H1 (cell line): ENCODE data around the gene VWA2. TPM values are rescaled to one million over a fixed set of nuclear protein-coding genes. Genes with fewer than 3 reads are reported as not detected.

ENCODE experiments used
- CTCF ChIA-PET: fragments of 300-600 bp; sonication (Branson Sonifier 250); formaldehyde crosslinking; loops from one replicate; lab custom pipeline; 2021; ENCODE audit not compliant: partially characterized antibody; lab: Charles Lee
- POLR2A ChIA-PET: fragments of 300-600 bp; sonication (Branson Sonifier 250); formaldehyde crosslinking; loops from one replicate; lab custom pipeline; 2021; ENCODE audit warnings: inconsistent platforms; ENCODE audit not compliant: partially characterized antibody; lab: Charles Lee
- DNase-seq, 2 experiments: peaks; one replicate each; pipeline versions ENCODE4 v3.0.0 to v3.0.0-alpha.2; 2010 to 2022; ENCODE audit warnings: low spot score in 2 of 2, low read depth in 1 of 2, mixed read lengths in 1 of 2
- FAIRE-seq: peaks from 2 replicates; lab custom pipeline; 2011; peaks lifted over from hg19 to GRCh38; lab: Jason Lieb, UNC
- H2AFZ ChIP-seq: 2 replicates; pipeline ENCODE4 v1.8.1; 2012; ENCODE audit warnings: low read length, inconsistent platforms
- H2AK5ac ChIP-seq: 2 replicates; pipeline ENCODE4 v1.6.1; 2013; ENCODE audit warnings: low read depth, low read length
- H2BK120ac ChIP-seq: replicated peaks from 2 replicates; pipeline ENCODE3; 2013; ENCODE audit warnings: low read depth, low read length, inconsistent platforms
- H2BK12ac ChIP-seq: 2 replicates; pipeline ENCODE4 v1.6.1; 2013; ENCODE audit warnings: low read depth, low read length
- H2BK15ac ChIP-seq: 2 replicates; pipeline ENCODE4 v1.6.1; 2013; ENCODE audit warnings: low read length
- H2BK20ac ChIP-seq: 2 replicates; pipeline ENCODE4 v1.6.1; 2013; ENCODE audit warnings: low read length
- H2BK5ac ChIP-seq: 2 replicates; pipeline ENCODE4 v1.6.1; 2013; ENCODE audit warnings: low read depth, low read length
- H3K14ac ChIP-seq: 2 replicates; pipeline ENCODE4 v1.6.1; 2013; ENCODE audit warnings: inconsistent platforms; ENCODE audit not compliant: insufficient read length
- H3K18ac ChIP-seq: 2 replicates; pipeline ENCODE4 v1.6.1; 2013; ENCODE audit warnings: low read length; ENCODE audit errors: extremely low read depth
- H3K23ac ChIP-seq: 2 replicates; pipeline ENCODE4 v1.6.1; 2013; ENCODE audit warnings: inconsistent platforms; ENCODE audit not compliant: insufficient read length
- H3K23me2 ChIP-seq: 2 replicates; pipeline ENCODE4 v1.6.1; 2013; ENCODE audit warnings: low read depth, low read length
- H3K27ac ChIP-seq: 2 replicates; pipeline ENCODE4 v1.6.1; 2011; ENCODE audit warnings: low read depth, low read length, inconsistent platforms
- H3K27me3 ChIP-seq, 4 experiments: replicated peaks in 1 of 4; 1 replicate in 1 of 4; 2 replicates in 3 of 4; pipeline versions ENCODE4 v1.6.1 to v1.8.1; 2011 to 2013; ENCODE audit warnings: low read length in 3 of 4, mild to moderate bottlenecking in 3 of 4, inconsistent platforms in 2 of 4, mixed read lengths in 2 of 4, moderate library complexity in 1 of 4; ENCODE audit not compliant: control insufficient read depth in 3 of 4, insufficient read depth in 3 of 4; ENCODE audit errors: extremely low read depth in 1 of 4
- H3K36me3 ChIP-seq, 4 experiments: 2 replicates each; pipeline versions ENCODE4 v1.6.1 to v1.8.1; 2011 to 2013; ENCODE audit warnings: mild to moderate bottlenecking in 4 of 4, low read length in 3 of 4, moderate library complexity in 2 of 4, control low read depth in 1 of 4, inconsistent platforms in 1 of 4; ENCODE audit not compliant: insufficient read depth in 4 of 4, control insufficient read depth in 2 of 4
- H3K4ac ChIP-seq: replicated peaks from 2 replicates; pipeline ENCODE3; 2013; ENCODE audit warnings: low read length, low read depth, mixed read lengths, inconsistent platforms; ENCODE audit not compliant: insufficient read length
- H3K4me1 ChIP-seq, 4 experiments: replicated peaks in 1 of 4; 1 replicate in 1 of 4; 2 replicates in 3 of 4; pipeline versions ENCODE4 v1.6.1 to v1.8.1; 2011 to 2013; ENCODE audit warnings: low read length in 3 of 4, inconsistent platforms in 2 of 4, mixed read lengths in 1 of 4; ENCODE audit not compliant: insufficient read depth in 4 of 4, control insufficient read depth in 3 of 4
- H3K4me2 ChIP-seq, 2 experiments: 2 replicates each; pipeline versions ENCODE4 v1.6.1 to v1.8.1; 2011 to 2013; ENCODE audit warnings: low read depth in 2 of 2, low read length in 2 of 2, control low read depth in 1 of 2, inconsistent platforms in 1 of 2, mild to moderate bottlenecking in 1 of 2; ENCODE audit not compliant: insufficient read depth in 1 of 2
- H3K4me3 ChIP-seq, 4 experiments: fragments of 200-600, 300-600 bp in 1 of 4; sonication (generic), shearing (Covaris generic), sonication (Bioruptor Twin) in 1 of 4; 2 replicates each; pipeline versions ENCODE4 v1.5.1 to v1.8.1; 2011 to 2016; ENCODE audit warnings: low read length in 4 of 4, low read depth in 3 of 4, control low read depth in 2 of 4, inconsistent platforms in 2 of 4, mild to moderate bottlenecking in 2 of 4, mixed read lengths in 1 of 4, moderate library complexity in 1 of 4; ENCODE audit not compliant: insufficient read depth in 2 of 4; ENCODE audit errors: extremely low read depth in 1 of 4
- H3K56ac ChIP-seq: replicated peaks from 2 replicates; pipeline ENCODE3; 2013; ENCODE audit warnings: low read depth, mild to moderate bottlenecking, mixed read lengths, low read length, inconsistent platforms; ENCODE audit not compliant: insufficient read length
- H3K79me1 ChIP-seq: 2 replicates; pipeline ENCODE4 v1.6.1; 2013; ENCODE audit warnings: low read depth, low read length, control low read depth
- H3K79me2 ChIP-seq, 2 experiments: 2 replicates each; pipeline versions ENCODE4 v1.6.1 to v1.8.1; 2012 to 2013; ENCODE audit warnings: low read length in 2 of 2, mild to moderate bottlenecking in 2 of 2, inconsistent platforms in 1 of 2; ENCODE audit not compliant: insufficient read depth in 2 of 2, control insufficient read depth in 1 of 2
- H3K9ac ChIP-seq, 4 experiments: replicated peaks in 1 of 4; 1 replicate in 1 of 4; 2 replicates in 3 of 4; pipeline versions ENCODE4 v1.6.1 to v1.8.1; 2011 to 2013; ENCODE audit warnings: low read depth in 3 of 4, low read length in 3 of 4, control low read depth in 2 of 4, mild to moderate bottlenecking in 2 of 4, moderate library complexity in 2 of 4, inconsistent platforms in 1 of 4; ENCODE audit errors: extremely low read depth in 1 of 4
- H3K9me3 ChIP-seq, 2 experiments: 2 replicates each; pipeline versions ENCODE4 v1.6.1 to v1.8.1; 2012 to 2013; ENCODE audit warnings: mild to moderate bottlenecking in 2 of 2, moderate library complexity in 2 of 2, control low read depth in 1 of 2, inconsistent platforms in 1 of 2, low read depth in 1 of 2, low read length in 1 of 2, mixed read lengths in 1 of 2; ENCODE audit not compliant: insufficient read depth in 2 of 2
- H4K20me1 ChIP-seq, 2 experiments: replicated peaks in 1 of 2; 2 replicates each; pipeline versions ENCODE3 to v1.8.1; 2011 to 2013; ENCODE audit warnings: inconsistent platforms in 2 of 2, low read length in 2 of 2, mild to moderate bottlenecking in 1 of 2; ENCODE audit not compliant: insufficient read depth in 2 of 2, control insufficient read depth in 1 of 2
- H4K5ac ChIP-seq: 2 replicates; pipeline ENCODE4 v1.6.1; 2013; ENCODE audit warnings: low read length, low read depth, mixed read lengths, inconsistent platforms; ENCODE audit not compliant: insufficient read length
- H4K8ac ChIP-seq: 2 replicates; pipeline ENCODE4 v1.8.0; 2013; ENCODE audit warnings: mild to moderate bottlenecking, moderate library complexity, low read length, inconsistent platforms; ENCODE audit not compliant: insufficient read depth; ENCODE audit errors: extremely low read depth
- H4K91ac ChIP-seq: replicated peaks from 2 replicates; pipeline ENCODE3; 2013; ENCODE audit warnings: low read length, mixed read lengths, inconsistent platforms; ENCODE audit not compliant: insufficient read length
- ASH2L ChIP-seq: fragments of 200-600, 300-600 bp; sonication (generic); IDR thresholded peaks from one replicate; pipeline ENCODE4 v1.7.1; 2017; ENCODE audit warnings: low read length
- CREB1 ChIP-seq: IDR thresholded peaks from 2 replicates; pipeline ENCODE4 v1.6.1; 2012; ENCODE audit warnings: inconsistent platforms
- E2F6 ChIP-seq: IDR thresholded peaks from 2 replicates; pipeline ENCODE4 v1.6.1; 2012; ENCODE audit warnings: inconsistent platforms
- EP300 ChIP-seq, 2 experiments: IDR thresholded peaks; 1 replicate in 1 of 2; 2 replicates in 1 of 2; pipeline ENCODE4 v1.6.1; 2011 to 2012; ENCODE audit warnings: low read depth in 2 of 2, low read length in 2 of 2, mild to moderate bottlenecking in 2 of 2, borderline replicate concordance in 1 of 2, inconsistent platforms in 1 of 2, moderate library complexity in 1 of 2
- EZH2 ChIP-seq: fragments of 200-600 bp; sonication (generic); IDR thresholded peaks from 2 replicates; pipeline ENCODE4 v1.7.1; 2012; ENCODE audit warnings: low read depth, mild to moderate bottlenecking, moderate library complexity, low read length, inconsistent platforms; ENCODE audit not compliant: severe bottlenecking
- HDAC2 ChIP-seq, 2 experiments: fragments of 300-600 bp in 1 of 2; sonication (generic) in 1 of 2; IDR thresholded peaks; 2 replicates each; pipeline ENCODE4 v1.6.1; 2011 to 2012; ENCODE audit warnings: low read depth in 2 of 2, low read length in 2 of 2, mild to moderate bottlenecking in 2 of 2, moderate library complexity in 2 of 2, borderline replicate concordance in 1 of 2, inconsistent platforms in 1 of 2
- POU5F1 ChIP-seq: IDR thresholded peaks from 2 replicates; pipeline ENCODE4 v1.6.1; 2011; ENCODE audit warnings: low read depth, mild to moderate bottlenecking, low read length, moderate library complexity
- SIX5 ChIP-seq: IDR thresholded peaks from 2 replicates; pipeline ENCODE4 v1.6.1; 2011; ENCODE audit warnings: mild to moderate bottlenecking, low read depth, low read length
- SUZ12 ChIP-seq: fragments of 200-600 bp; sonication (generic); IDR thresholded peaks from 2 replicates; pipeline ENCODE4 v1.6.1; 2012; ENCODE audit warnings: mild to moderate bottlenecking, inconsistent platforms, low read length, moderate library complexity, mixed read lengths
- TBP ChIP-seq: IDR thresholded peaks from 2 replicates; pipeline ENCODE4 v1.6.1; 2011; ENCODE audit warnings: low read depth, low read length, improper control_type of control experiment
- TCF12 ChIP-seq: IDR thresholded peaks from 2 replicates; pipeline ENCODE4 v1.6.1; 2011; ENCODE audit warnings: low read depth, mild to moderate bottlenecking, low read length
- TEAD4 ChIP-seq: IDR thresholded peaks from 2 replicates; pipeline ENCODE4 v1.6.1; 2012; ENCODE audit warnings: low read depth, low read length, inconsistent platforms, mixed read lengths
- WGBS, 2 experiments: shearing (Covaris generic) in 1 of 2; methylation state at CpG; one replicate each; pipeline versions ENCODE4 v1.1.6 to v1.1.7; 2013 to 2015; ENCODE audit warnings: low lambda C conversion rate in 2 of 2, mixed read lengths in 2 of 2, inconsistent platforms in 1 of 2, low coverage in 1 of 2, missing lambda C conversion rate in 1 of 2; ENCODE audit not compliant: insufficient replicate concordance in 2 of 2, insufficient coverage in 1 of 2, insufficient read length in 1 of 2; ENCODE audit errors: extremely low coverage in 1 of 2, missing lambda C conversion rate in 1 of 2; 5-methylcytosine and 5-hydroxymethylcytosine counted together
- polyA plus RNA-seq, 7 experiments: library from polyadenylated mRNA; depleted of rRNA in 3 of 7; stranded (reverse) in 5 of 7; unstranded in 2 of 7; fragments of >200 nt in 5 of 7; fragments of 200-250 nt in 2 of 7; gene quantifications; 1 replicate in 5 of 7; 2 replicates in 1 of 7; 4 replicates in 1 of 7; pipeline versions ENCODE4 v1.2.1 to v1.2.3, GENCODE V29; 2011 to 2013; ENCODE audit warnings: missing spikeins in 2 of 7, mixed read lengths in 2 of 7
- total RNA-seq: library from RNA; stranded (reverse); fragmentation: NEBNext Ultra II Directional; extraction: Animal tissue kit (Norgen Biotek cat#: 25700); gene quantifications from 2 replicates; pipeline ENCODE4 v1.2.1, GENCODE V29; 2021

Gene VWA2
- total and polyA plus RNA-seq, 2 of the 8 experiments (the other 6 are each of a cell fraction or from before 2014, with no cell fraction given), result 2.8 to 2.9 TPM

GRCh38 chr10:114258274-114258840, 19.3 kb downstream of the VWA2 start:
- H3K79me1 ChIP-seq, result no peaks in the 10 kb centered on the region; the same call in 1 of the 2 replicates
- H2AK5ac ChIP-seq, result no peak overlapping the region
- no peaks in the 10 kb centered on the region for H4K20me1 ChIP-seq
- H3K4me1 ChIP-seq, result no peaks in the 10 kb centered on the region
- H3K23ac ChIP-seq, result no peak overlapping the region
- no peak overlapping the region for H2BK12ac ChIP-seq
- no peaks in the 10 kb centered on the region for H3K79me2 ChIP-seq
- no peak for DNase-seq
- ChIA-PET CTCF (no interaction called here), POLR2A (no interaction called here)
- H3K4me2 ChIP-seq, result no peak overlapping the region
- H3K4me3 ChIP-seq, result no peak overlapping the region
- 0 out of 4 replicates have a peak, but pooled peaks cover 0 to 2% of the 10 kb centered on the region in 2 experiments for H3K9me3 ChIP-seq
- H3K4ac ChIP-seq, result no peak overlapping the region
- H3K23me2 ChIP-seq, result no peaks in the 10 kb centered on the region
- H2BK5ac ChIP-seq, result no peak overlapping the region
- H3K36me3 ChIP-seq, result no peaks in the 10 kb centered on the region
- H3K56ac ChIP-seq, result no peak overlapping the region
- H4K8ac ChIP-seq, result no peak overlapping the region
- no peak overlapping the region for H4K91ac ChIP-seq
- no peak overlapping the region for H4K5ac ChIP-seq
- H3K27ac ChIP-seq, result no peak overlapping the region
- H2BK120ac ChIP-seq, result no peak overlapping the region
- H2AFZ ChIP-seq, result no peak overlapping the region
- H2BK20ac ChIP-seq, result no peak overlapping the region
- 85% methylated on average over 5 of the region's 5 CpGs; no CpG with 5 or more reads in 1 of the 2 experiments for WGBS, 2 experiments
- H3K9ac ChIP-seq, result no peak overlapping the region
- no peak overlapping the region for H3K14ac ChIP-seq
- H3K27me3 ChIP-seq, result no peaks in the 10 kb centered on the region
- H3K18ac ChIP-seq, result no peak overlapping the region
- no peak for FAIRE-seq
- H2BK15ac ChIP-seq, result no peak overlapping the region
- TF ChIP-seq E2F6 (no peak), SUZ12 (no peak), HDAC2 (IDR thresholded peaks at IDR 0.05; ENCODE audit: borderline replicate concordance in 1 of 2, low read depth in 2 of 2, low read length in 2 of 2) (no peak), CREB1 (no peak), TBP (no peak), EZH2 (no peak), SIX5 (no peak), POU5F1 (no peak), EP300 (IDR thresholded peaks at IDR 0.05; ENCODE audit: borderline replicate concordance in 1 of 2, low read depth in 2 of 2, low read length in 2 of 2) (no peak), TEAD4 (no peak), TCF12 (no peak), ASH2L (no peak)
